HG03565 (cell line): ENCODE results near the gene DPP6.
"Not testable (repeated sequence)": the region's sequence is repeated elsewhere in the genome, so short reads cannot be mapped to it uniquely, and the experiment has no call there.

Experiments used
- ATAC-seq: cut with Tn5 transposase; IDR thresholded peaks from one replicate; pipeline ENCODE4 v1.9.1; 2021; ENCODE audit warnings: mild to moderate bottlenecking, moderate library complexity; ENCODE audit not compliant: unreplicated experiment

DPP6 gene

GRCh38 chr7:154146707-154147038 lies 94.5 kb downstream of the DPP6 start:
- ATAC-seq = not testable (repeated sequence)

- ATAC-seq = not testable (repeated sequence)
Measured at GRCh38 chr7:154148791-154149516, 96.8 kb downstream of the DPP6 start.

- not testable (repeated sequence) for ATAC-seq
Measured at GRCh38 chr7:154150656-154151055, 98.5 kb downstream of the DPP6 start.

- not testable (repeated sequence) for ATAC-seq
Measured at GRCh38 chr7:154151306-154151705, 99.1 kb downstream of the DPP6 start.

- ATAC-seq = not testable (repeated sequence)
Measured at GRCh38 chr7:154155928-154156327, 103.7 kb downstream of the DPP6 start.

- not testable (repeated sequence) for ATAC-seq
Measured at GRCh38 chr7:154162921-154163320, 110.7 kb downstream of the DPP6 start.

- not testable (repeated sequence) for ATAC-seq
Measured at GRCh38 chr7:154163642-154164041, 111.4 kb downstream of the DPP6 start.

- ATAC-seq = no peak
Measured at GRCh38 chr7:154167051-154167450, 114.9 kb downstream of the DPP6 start.

GRCh38 chr7:154167807-154168206 lies 115.6 kb downstream of the DPP6 start:
- no peak for ATAC-seq

GRCh38 chr7:154171422-154171821 lies 119.2 kb downstream of the DPP6 start:
- no peak for ATAC-seq

GRCh38 chr7:154172236-154172635 lies 120.0 kb downstream of the DPP6 start:
- ATAC-seq = no peak

- ATAC-seq = no peak
Measured at GRCh38 chr7:154177584-154177983, 125.4 kb downstream of the DPP6 start.

- no peak for ATAC-seq
Measured at GRCh38 chr7:154178895-154179294, 126.7 kb downstream of the DPP6 start.

- no peak for ATAC-seq
Measured at GRCh38 chr7:154183482-154183881, 131.3 kb downstream of the DPP6 start.

GRCh38 chr7:154183946-154184345 lies 131.7 kb downstream of the DPP6 start:
- no peak for ATAC-seq

GRCh38 chr7:154186811-154187210 lies 134.6 kb downstream of the DPP6 start:
- no peak for ATAC-seq

- no peak for ATAC-seq
Measured at GRCh38 chr7:154188330-154188729, 136.1 kb downstream of the DPP6 start.

GRCh38 chr7:154195266-154195665 lies 143.1 kb downstream of the DPP6 start:
- no peak for ATAC-seq

- no peak for ATAC-seq
Measured at GRCh38 chr7:154198481-154198880, 146.3 kb downstream of the DPP6 start.

GRCh38 chr7:154200241-154200640 lies 148.0 kb downstream of the DPP6 start:
- no peak for ATAC-seq

GRCh38 chr7:154202002-154202401 lies 149.8 kb downstream of the DPP6 start:
- ATAC-seq = no peak

- ATAC-seq = no peak
Measured at GRCh38 chr7:154204046-154204445, 151.8 kb downstream of the DPP6 start.

GRCh38 chr7:154212861-154213260 lies 160.7 kb downstream of the DPP6 start:
- ATAC-seq = no peak
